Measurements from ENCODE around the gene BTBD18.

DNA sequence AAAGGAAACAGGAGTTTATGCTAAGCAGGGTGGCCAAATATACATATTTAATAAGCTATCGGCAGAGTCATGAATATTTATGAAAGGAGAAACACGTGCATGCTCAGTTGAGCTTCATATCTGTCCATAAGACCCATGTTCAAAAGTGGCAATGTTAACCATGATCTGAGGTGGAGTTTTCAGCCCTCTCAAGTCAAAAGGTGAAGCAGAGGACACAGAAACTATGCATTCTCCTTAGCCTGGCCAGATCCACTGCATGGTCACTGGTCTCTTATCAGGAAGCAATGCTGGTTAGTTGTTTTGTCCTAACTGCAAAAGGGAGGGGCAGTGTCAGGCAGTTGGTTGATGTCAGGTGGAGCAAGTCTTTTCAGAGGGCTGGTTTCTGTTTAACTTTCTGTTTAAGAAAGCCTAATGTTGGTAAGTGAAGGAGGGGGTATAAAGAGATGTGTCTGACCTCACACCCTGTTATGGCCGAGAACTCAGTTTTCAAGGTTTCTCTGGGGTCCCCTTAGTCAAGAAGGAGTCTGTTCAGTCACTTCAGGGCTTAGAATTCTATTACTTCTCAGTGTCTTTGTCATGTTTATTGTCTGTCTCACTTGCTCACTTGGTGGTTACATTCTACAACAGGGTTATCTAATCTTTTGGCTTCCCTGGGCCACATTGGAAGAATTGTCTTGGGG, 15.9 kb downstream of the BTBD18 start:
- TF ChIP-seq, protein P1, sequence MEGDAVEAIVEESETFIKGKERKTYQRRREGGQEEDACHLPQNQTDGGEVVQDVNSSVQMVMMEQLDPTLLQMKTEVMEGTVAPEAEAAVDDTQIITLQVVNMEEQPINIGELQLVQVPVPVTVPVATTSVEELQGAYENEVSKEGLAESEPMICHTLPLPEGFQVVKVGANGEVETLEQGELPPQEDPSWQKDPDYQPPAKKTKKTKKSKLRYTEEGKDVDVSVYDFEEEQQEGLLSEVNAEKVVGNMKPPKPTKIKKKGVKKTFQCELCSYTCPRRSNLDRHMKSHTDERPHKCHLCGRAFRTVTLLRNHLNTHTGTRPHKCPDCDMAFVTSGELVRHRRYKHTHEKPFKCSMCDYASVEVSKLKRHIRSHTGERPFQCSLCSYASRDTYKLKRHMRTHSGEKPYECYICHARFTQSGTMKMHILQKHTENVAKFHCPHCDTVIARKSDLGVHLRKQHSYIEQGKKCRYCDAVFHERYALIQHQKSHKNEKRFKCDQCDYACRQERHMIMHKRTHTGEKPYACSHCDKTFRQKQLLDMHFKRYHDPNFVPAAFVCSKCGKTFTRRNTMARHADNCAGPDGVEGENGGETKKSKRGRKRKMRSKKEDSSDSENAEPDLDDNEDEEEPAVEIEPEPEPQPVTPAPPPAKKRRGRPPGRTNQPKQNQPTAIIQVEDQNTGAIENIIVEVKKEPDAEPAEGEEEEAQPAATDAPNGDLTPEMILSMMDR (conservative IDR thresholded peaks at IDR 0.05 in 1 of 2, IDR thresholded peaks at IDR 0.05 in 1 of 2; ENCODE audit: low read depth in 1 of 2, low read length in 2 of 2): no peak
- no peak for TF ChIP-seq EZH2 (IDR thresholded peaks at IDR 0.05; ENCODE audit: low read length, missing control alignments)

Data from fibroblast of lung (primary cell).